Stomach (tissue), 4 donors: Measurements from ENCODE around the gene C2orf76.

Source experiments
- CTCF ChIP-seq, 7 experiments: fragments of 450-650 bp in 4 of 7; fragments of 200-600 bp in 3 of 7; sonication (generic) in 3 of 7; IDR thresholded peaks; one replicate each; pipeline ENCODE4 v1.5.1; 2016 to 2019; ENCODE audit warnings: antibody characterized with exemption in 7 of 7, control low read depth in 2 of 7, mild to moderate bottlenecking in 1 of 7
- EP300 ChIP-seq: sonication (generic); formaldehyde crosslinking; IDR thresholded peaks from one replicate; pipeline ENCODE4 v1.6.1; 2017; ENCODE audit warnings: antibody characterized with exemption
- POLR2A ChIP-seq, 4 donors: fragments of 450-650 bp; IDR thresholded peaks; one replicate each; pipeline ENCODE4 v1.6.1; 2016; ENCODE audit warnings: antibody characterized with exemption in 4 of 4, control low read depth in 2 of 4, mild to moderate bottlenecking in 1 of 4, moderate library complexity in 1 of 4
- POLR2AphosphoS5 ChIP-seq, 3 donors: sonication (generic); formaldehyde crosslinking; IDR thresholded peaks; one replicate each; pipeline ENCODE4 v1.6.1; 2016; ENCODE audit warnings: antibody characterized with exemption in 3 of 3

- TF ChIP-seq EP300 (no peak), CTCF (IDR thresholded peaks at IDR 0.05) (no peak), POLR2AphosphoS5 (IDR thresholded peaks at IDR 0.05) (no peak), POLR2A (IDR thresholded peaks at IDR 0.05) (no peak)
These were observed 99.0 kb downstream of the C2orf76 start for GRCh38 chr2:119267604-119268003.
